ENCODE data around the gene PYROXD2.

PYROXD2 gene

DNA sequence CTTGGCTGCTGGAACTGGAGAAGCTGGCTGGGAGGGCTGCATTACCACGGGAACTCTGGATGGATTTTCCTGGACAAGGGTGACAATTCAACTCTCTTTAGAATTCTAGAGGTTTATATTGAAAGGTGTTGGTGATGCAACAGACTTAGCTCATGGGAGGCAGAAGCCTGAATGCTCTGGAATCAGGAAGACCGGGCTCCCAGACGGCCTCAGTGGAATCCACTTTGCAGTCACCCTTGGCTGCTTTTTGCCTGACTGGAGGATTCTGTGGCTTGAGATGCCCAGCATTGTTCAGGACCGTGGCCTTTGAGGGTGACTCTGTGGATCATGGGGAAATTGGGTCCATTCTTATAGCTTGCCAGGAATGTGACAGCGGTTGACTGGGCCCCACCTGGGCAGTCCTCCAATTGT, 32.3 kb downstream of the PYROXD2 start:
- TF ChIP-seq, protein P1, sequence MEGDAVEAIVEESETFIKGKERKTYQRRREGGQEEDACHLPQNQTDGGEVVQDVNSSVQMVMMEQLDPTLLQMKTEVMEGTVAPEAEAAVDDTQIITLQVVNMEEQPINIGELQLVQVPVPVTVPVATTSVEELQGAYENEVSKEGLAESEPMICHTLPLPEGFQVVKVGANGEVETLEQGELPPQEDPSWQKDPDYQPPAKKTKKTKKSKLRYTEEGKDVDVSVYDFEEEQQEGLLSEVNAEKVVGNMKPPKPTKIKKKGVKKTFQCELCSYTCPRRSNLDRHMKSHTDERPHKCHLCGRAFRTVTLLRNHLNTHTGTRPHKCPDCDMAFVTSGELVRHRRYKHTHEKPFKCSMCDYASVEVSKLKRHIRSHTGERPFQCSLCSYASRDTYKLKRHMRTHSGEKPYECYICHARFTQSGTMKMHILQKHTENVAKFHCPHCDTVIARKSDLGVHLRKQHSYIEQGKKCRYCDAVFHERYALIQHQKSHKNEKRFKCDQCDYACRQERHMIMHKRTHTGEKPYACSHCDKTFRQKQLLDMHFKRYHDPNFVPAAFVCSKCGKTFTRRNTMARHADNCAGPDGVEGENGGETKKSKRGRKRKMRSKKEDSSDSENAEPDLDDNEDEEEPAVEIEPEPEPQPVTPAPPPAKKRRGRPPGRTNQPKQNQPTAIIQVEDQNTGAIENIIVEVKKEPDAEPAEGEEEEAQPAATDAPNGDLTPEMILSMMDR (IDR thresholded peaks at IDR 0.05; ENCODE audit: insufficient read depth, missing control alignments) = no peak
- DNase-seq (ENCODE audit: insufficient read length, low spot score) (no peak), FAIRE-seq (no peak)

GRCh38 chr10:98380493-98381339, 34.3 kb downstream of the PYROXD2 start:
- FAIRE-seq (no peak), DNase-seq (ENCODE audit: insufficient read length, low spot score) (no peak)
- TF ChIP-seq, protein P1 (IDR thresholded peaks at IDR 0.05; ENCODE audit: insufficient read depth, missing control alignments) = no peak

DNA sequence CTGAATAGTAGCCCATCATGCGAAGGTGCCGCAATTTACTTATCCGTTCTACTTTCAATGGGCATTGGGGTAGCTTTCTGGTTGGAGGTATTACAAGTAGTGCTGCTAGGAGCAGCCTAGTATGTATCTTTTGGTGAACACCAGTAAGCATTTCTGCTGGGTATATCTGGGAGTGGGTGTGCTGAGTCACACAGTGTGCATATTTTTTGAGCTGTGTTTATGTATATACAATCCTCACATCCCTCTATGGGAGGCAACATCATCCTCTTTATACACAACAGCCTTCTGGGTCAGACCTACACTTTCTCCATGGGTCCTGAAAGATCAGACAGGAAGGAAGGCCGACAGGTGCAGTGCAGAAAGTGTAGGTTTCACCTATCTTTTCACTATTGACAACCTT, 36.3 kb downstream of the PYROXD2 start:
- FAIRE-seq (no peak), DNase-seq (ENCODE audit: insufficient read length, low spot score) (no peak)
- TF ChIP-seq, protein P1 (IDR thresholded peaks at IDR 0.05; ENCODE audit: insufficient read depth, missing control alignments) = no peak

- TF ChIP-seq, protein P1 (IDR thresholded peaks at IDR 0.05; ENCODE audit: insufficient read depth, missing control alignments) = no peak
- DNase-seq (ENCODE audit: insufficient read length, low spot score) (no peak), FAIRE-seq (no peak)
Measured at GRCh38 chr10:98377536-98377935, 37.4 kb downstream of the PYROXD2 start.

DNA sequence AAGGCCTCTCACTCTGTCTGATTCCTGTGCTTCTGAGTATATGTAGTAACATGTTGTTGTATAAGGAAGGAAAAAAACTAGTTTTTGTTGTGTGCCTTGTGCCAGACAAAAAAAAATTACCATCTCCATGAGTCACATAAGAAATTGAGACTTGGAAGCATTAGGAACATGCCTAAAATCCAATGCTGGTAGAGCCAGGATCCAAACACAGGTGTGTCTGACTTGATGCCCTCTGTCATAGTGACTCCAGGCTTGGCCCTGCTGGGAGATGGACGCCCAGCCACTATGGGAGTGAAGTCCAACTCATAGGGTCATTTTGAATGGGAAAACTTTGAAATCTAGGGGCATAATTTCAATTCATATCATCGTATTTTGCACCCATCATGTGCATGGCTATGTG, 38.0 kb downstream of the PYROXD2 start:
- DNase-seq (ENCODE audit: insufficient read length, low spot score) (no peak), FAIRE-seq (no peak)
- TF ChIP-seq, protein P1 (IDR thresholded peaks at IDR 0.05; ENCODE audit: insufficient read depth, missing control alignments) = no peak

GRCh38 chr10:98376485-98376884, 38.5 kb downstream of the PYROXD2 start:
- TF ChIP-seq, protein P1 (IDR thresholded peaks at IDR 0.05; ENCODE audit: insufficient read depth, missing control alignments) = no peak
- DNase-seq (ENCODE audit: insufficient read length, low spot score) = no peak
- no peak for FAIRE-seq
